Measurements from ENCODE around the gene PRKN.

DNA sequence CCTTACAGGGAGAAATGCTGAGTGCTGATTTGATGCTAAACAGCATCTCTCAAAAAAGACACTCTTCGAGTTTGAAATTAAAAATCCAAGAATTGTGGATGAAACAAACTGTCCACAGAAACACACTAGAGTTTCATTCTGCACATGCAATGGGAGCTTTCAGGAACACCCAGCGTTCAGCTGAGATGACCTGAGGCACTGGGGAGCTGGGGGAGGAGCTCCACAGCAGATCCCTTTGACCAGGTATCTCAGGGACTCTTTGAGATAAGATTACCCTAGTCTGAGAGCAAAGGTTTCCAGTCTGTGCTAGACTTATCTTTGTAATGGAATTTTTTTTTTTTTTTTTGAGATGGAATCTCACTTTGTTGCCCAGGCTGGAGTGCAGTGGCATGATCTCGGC lies 1382.9 kb downstream of the PRKN start:
- TF ChIP-seq POLR2A (IDR thresholded peaks at IDR 0.05; ENCODE audit: low read length) (no peak), GATA1 (IDR thresholded peaks at IDR 0.05; ENCODE audit: low read depth, low read length) (no peak)
